Measurements from ENCODE around the gene CACNA1C. TPM values are rescaled to one million over a fixed set of nuclear protein-coding genes. Genes with fewer than 3 reads are reported as not detected.

Gene CACNA1C
- total RNA-seq, 4 donors from 2014 or later, result 44.1 to 104 (median 49.4) TPM

DNA sequence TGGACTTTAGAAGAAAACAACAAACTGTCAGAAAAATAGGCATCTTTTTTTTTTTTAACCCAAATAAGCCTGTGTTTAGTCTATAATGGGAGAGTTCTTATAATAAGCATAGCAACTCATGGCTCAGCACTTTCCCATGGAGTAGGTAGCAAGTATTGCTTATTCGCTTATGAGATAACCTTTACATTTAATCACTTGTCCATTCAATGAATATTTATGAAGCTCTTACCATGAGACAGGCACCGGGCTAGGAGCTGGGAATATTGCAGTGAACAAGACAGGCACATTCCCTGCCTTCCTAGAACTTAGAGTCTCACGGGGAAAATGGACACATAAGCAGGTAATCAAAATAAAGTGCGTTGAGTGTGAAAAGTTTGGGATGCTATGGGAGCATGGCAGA, 38.6 kb upstream of the CACNA1C start:
- 71% methylated on average over 4 of the region's 4 CpGs for whole genome bisulfite sequencing
- Histone ChIP-seq H3K4me1 (peaks cover 27 to 49% (median 31%) of the 10 kb centered on the region in 4 donors), H3K36me3 (no peaks in the 10 kb centered on the region), H3K4me3 (no peak overlapping the region), H3K9me3 (no peaks in the 10 kb centered on the region), H3K27ac (replicated peaks in 1 of 4) (peak overlapping the region; percentile 42 to 66 (median 60)), H3K27me3 (no peaks in the 10 kb centered on the region)
- TF ChIP-seq EP300 (IDR thresholded peaks at IDR 0.05) (no peak), POLR2AphosphoS5 (IDR thresholded peaks at IDR 0.05) (no peak), POLR2A (IDR thresholded peaks at IDR 0.05; ENCODE audit: low read depth) (no peak)
- TF ChIP-seq, protein P1, sequence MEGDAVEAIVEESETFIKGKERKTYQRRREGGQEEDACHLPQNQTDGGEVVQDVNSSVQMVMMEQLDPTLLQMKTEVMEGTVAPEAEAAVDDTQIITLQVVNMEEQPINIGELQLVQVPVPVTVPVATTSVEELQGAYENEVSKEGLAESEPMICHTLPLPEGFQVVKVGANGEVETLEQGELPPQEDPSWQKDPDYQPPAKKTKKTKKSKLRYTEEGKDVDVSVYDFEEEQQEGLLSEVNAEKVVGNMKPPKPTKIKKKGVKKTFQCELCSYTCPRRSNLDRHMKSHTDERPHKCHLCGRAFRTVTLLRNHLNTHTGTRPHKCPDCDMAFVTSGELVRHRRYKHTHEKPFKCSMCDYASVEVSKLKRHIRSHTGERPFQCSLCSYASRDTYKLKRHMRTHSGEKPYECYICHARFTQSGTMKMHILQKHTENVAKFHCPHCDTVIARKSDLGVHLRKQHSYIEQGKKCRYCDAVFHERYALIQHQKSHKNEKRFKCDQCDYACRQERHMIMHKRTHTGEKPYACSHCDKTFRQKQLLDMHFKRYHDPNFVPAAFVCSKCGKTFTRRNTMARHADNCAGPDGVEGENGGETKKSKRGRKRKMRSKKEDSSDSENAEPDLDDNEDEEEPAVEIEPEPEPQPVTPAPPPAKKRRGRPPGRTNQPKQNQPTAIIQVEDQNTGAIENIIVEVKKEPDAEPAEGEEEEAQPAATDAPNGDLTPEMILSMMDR (IDR thresholded peaks at IDR 0.05), result no peak
- DNase-seq (ENCODE audit: extremely low spot score), result no peak
- intact Hi-C loops (cut with DNase I), result no loop called here

DNA sequence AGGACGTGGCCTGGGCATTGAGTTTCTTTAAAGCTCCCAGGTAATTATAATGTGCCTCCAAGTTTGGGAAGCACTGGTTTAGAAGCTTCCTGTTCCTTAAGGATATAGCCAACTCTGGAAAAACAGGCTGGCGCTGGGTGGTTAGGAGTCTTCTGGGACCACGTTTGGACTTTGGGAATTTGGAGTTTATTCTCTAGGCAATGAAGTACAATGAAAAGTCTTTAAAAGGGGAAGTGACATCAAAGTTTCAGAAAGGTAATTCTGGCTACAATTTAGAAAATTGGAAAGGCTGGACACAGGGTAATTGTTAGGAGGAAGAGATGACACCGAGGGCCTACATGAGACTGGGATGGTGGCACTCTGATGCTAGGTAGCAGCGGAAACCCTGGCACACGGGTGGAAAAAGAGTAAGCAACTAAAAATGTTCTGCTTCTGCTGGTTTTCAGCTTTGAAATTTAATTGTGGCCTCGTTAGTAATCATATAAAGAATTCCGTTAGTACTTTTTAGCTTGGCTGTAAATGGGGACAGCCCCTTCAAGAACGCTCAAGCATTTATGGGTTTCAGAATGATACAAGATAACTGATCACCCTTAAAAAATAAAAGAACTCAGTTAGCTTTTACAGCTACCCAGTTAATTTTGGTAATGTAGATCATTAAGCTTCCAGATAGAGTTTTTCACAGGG, 35.8 kb upstream of the CACNA1C start:
- H3K27me3 ChIP-seq, result no peaks in the 10 kb centered on the region
- peaks cover 27 to 45% (median 28%) of the 10 kb centered on the region in 4 donors for H3K4me1 ChIP-seq
- no peaks in the 10 kb centered on the region for H3K36me3 ChIP-seq
- TF ChIP-seq POLR2AphosphoS5 (IDR thresholded peaks at IDR 0.05), result no peak
- TF ChIP-seq POLR2A (IDR thresholded peaks at IDR 0.05; ENCODE audit: low read depth), result no peak
- TF ChIP-seq EP300 (IDR thresholded peaks at IDR 0.05), result no peak
- TF ChIP-seq, protein P1 (IDR thresholded peaks at IDR 0.05), result no peak
- H3K27ac ChIP-seq (replicated peaks in 1 of 4), result no peak overlapping the region
- DNase-seq (ENCODE audit: extremely low spot score), result no peak
- intact Hi-C loops (cut with DNase I), result no loop called here
- WGBS, result 97% methylated on average over 9 of the region's 9 CpGs
- no peaks in the 10 kb centered on the region for H3K9me3 ChIP-seq
- H3K4me3 ChIP-seq, result no peak overlapping the region

DNA sequence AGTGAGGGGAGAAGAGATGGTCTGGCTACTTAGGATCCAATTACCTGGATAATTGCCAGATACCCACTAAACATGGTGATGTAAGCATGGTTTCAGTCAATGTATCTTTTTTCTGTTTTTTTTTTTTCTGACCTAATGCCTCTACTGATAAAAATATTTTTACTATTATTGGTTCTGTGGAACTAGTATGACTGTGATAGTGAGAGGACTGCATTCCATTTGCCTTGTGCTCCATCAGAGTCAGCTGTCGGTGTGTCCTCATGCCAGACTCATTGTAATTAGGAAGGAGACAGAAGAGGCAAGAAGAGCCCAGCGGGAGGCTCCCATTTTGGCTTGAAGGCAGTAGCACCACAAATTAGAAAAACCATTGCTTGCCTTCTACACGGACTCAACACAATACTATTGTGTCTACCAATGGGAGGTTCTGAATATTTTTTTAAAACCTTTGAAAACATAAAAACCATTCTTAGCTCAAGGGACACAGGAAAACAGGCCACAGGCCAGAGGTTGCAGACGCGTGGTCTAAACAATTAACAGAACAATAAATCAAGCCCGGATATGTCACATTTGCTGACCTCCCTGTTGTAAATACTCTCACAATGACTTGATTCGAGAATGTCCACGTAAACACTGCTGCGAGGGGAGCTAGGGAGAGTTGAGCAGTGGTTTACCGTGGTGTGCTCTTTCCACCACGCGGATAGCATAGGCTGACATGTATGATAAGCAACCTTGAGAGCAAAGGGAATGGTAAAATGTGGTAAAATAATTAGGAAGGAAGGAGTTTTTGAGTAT, 35.0 kb upstream of the CACNA1C start:
- Histone ChIP-seq H3K9me3 (no peaks in the 10 kb centered on the region), H3K4me3 (no peak overlapping the region), H3K4me1 (peaks cover 20 to 38% (median 21%) of the 10 kb centered on the region in 4 donors), H3K27me3 (no peaks in the 10 kb centered on the region), H3K27ac (replicated peaks in 1 of 4) (no peak overlapping the region), H3K36me3 (no peaks in the 10 kb centered on the region)
- intact Hi-C loops (cut with DNase I), result no loop called here
- 62% methylated on average over 12 of the region's 12 CpGs for WGBS
- no peak for TF ChIP-seq POLR2A (IDR thresholded peaks at IDR 0.05; ENCODE audit: low read depth)
- TF ChIP-seq, protein P1 (IDR thresholded peaks at IDR 0.05), result no peak
- no peak for TF ChIP-seq EP300 (IDR thresholded peaks at IDR 0.05)
- TF ChIP-seq POLR2AphosphoS5 (IDR thresholded peaks at IDR 0.05), result no peak
- no peak for DNase-seq (ENCODE audit: extremely low spot score)

DNA sequence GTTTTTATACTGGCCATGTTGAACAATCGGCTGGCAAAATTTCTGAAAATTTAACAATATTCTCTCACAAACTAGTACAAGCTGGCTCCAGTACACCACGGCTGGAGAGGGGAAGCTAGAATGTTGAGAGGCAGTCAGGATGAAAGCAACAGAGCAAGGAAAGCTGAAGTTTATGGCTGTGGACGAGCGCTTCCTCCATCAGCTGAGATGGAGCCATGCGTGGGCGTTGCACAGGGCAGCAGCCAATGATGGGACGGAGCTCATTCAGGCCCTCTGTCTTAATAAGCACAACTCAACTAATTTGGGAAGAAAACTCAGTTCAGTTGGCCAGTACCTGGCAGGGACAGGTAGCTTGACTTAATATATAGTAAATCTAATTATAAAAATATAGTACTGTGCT, 34.4 kb upstream of the CACNA1C start:
- Histone ChIP-seq H3K36me3 (no peaks in the 10 kb centered on the region), H3K27ac (replicated peaks in 1 of 4) (no peak overlapping the region), H3K27me3 (no peaks in the 10 kb centered on the region), H3K4me3 (no peak overlapping the region), H3K4me1 (peaks cover 13 to 36% (median 15%) of the 10 kb centered on the region in 4 donors), H3K9me3 (no peaks in the 10 kb centered on the region)
- DNase-seq (ENCODE audit: extremely low spot score), result no peak
- TF ChIP-seq, protein P1 (IDR thresholded peaks at IDR 0.05), result no peak
- TF ChIP-seq POLR2A (IDR thresholded peaks at IDR 0.05; ENCODE audit: low read depth) (no peak), POLR2AphosphoS5 (IDR thresholded peaks at IDR 0.05) (no peak), EP300 (IDR thresholded peaks at IDR 0.05) (no peak)
- intact Hi-C loops (cut with DNase I), result no loop called here
- 88% methylated on average over 7 of the region's 7 CpGs for WGBS
